Nephron (organoid): Measurements from ENCODE around the gene MRTFB.

Experiments used
- H3K27ac Mint-ChIP-seq, 3 experiments: 2 replicates each; pipeline ENCODE4 v1.8.0; 2020; ENCODE audit warnings: mixed read lengths in 3 of 3, mild to moderate bottlenecking in 2 of 3, moderate library complexity in 1 of 3
- H3K27me3 Mint-ChIP-seq: 2 replicates; pipeline ENCODE4 v1.8.0; 2021; ENCODE audit warnings: low read depth, mild to moderate bottlenecking, moderate library complexity, mixed read lengths
- H3K36me3 Mint-ChIP-seq: 2 replicates; pipeline ENCODE4 v1.8.0; 2020; ENCODE audit warnings: low read depth, mixed read lengths
- H3K4me1 Mint-ChIP-seq: 2 replicates; pipeline ENCODE4 v1.8.0; 2020; ENCODE audit warnings: mixed read lengths
- H3K4me3 Mint-ChIP-seq, 3 experiments: 2 replicates each; pipeline ENCODE4 v1.8.0; 2020; ENCODE audit warnings: mild to moderate bottlenecking in 3 of 3, mixed read lengths in 3 of 3, moderate library complexity in 2 of 3
- H3K9me3 Mint-ChIP-seq: 2 replicates; pipeline ENCODE4 v1.8.0; 2020; ENCODE audit warnings: mixed read lengths
- TF ChIP-seq, protein P1 (sequence below), 3 experiments: fragments of 200-600 bp; sonication (generic); IDR thresholded peaks; one replicate each; pipeline ENCODE4 v1.5.0; 2021; ENCODE audit warnings: antibody characterized with exemption in 3 of 3; ENCODE audit not compliant: unreplicated experiment in 3 of 3

The MRTFB gene

DNA sequence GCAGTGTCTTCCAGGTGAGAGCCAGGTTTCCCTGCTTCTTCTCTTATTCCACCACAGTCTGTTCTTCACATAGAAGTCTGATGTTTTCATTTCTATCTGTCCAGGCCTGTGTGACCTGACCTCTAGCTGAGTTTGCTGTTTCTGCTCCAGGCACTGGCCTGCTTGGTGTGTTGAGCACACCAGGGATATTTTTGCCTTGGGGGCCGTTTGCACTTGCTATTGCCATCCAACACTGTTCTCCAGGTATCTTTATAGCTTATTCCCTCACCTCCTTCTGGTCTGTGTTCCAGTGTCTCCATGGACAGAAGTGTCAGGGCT lies 41.4 kb downstream of the MRTFB start:
- TF ChIP-seq, protein P1, sequence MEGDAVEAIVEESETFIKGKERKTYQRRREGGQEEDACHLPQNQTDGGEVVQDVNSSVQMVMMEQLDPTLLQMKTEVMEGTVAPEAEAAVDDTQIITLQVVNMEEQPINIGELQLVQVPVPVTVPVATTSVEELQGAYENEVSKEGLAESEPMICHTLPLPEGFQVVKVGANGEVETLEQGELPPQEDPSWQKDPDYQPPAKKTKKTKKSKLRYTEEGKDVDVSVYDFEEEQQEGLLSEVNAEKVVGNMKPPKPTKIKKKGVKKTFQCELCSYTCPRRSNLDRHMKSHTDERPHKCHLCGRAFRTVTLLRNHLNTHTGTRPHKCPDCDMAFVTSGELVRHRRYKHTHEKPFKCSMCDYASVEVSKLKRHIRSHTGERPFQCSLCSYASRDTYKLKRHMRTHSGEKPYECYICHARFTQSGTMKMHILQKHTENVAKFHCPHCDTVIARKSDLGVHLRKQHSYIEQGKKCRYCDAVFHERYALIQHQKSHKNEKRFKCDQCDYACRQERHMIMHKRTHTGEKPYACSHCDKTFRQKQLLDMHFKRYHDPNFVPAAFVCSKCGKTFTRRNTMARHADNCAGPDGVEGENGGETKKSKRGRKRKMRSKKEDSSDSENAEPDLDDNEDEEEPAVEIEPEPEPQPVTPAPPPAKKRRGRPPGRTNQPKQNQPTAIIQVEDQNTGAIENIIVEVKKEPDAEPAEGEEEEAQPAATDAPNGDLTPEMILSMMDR (IDR thresholded peaks at IDR 0.05; ENCODE audit: unreplicated experiment in 3 of 3), result no peak
- Mint-ChIP-seq H3K9me3 (no peaks in the 10 kb centered on the region), H3K36me3 (no peaks in the 10 kb centered on the region), H3K27me3 (no peaks in the 10 kb centered on the region), H3K4me3 (no peak overlapping the region), H3K27ac (peak overlapping the region; percentile 28 to 53 (median 40)), H3K4me1 (peaks cover 39% of the 10 kb centered on the region)

DNA sequence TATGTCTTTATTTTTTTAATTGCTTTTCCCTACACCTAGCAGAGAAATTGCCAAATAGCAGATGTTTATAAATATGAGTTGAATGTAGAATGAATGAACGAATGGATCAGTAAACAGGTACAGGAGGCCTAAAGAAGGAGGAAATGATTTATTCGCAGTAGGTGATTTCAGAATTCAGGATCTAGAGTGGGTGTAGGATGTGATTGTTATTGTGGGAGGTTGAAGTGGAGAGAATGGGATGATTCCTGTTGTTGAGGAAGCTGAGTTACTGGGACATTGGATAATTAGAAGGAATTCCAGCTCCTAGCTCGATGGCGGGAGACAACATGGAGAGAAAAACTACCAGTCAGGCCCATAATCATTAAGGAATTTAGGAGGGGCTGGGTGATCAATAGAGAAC lies 42.2 kb downstream of the MRTFB start:
- Mint-ChIP-seq H3K27me3 (no peaks in the 10 kb centered on the region), H3K4me3 (no peak overlapping the region), H3K4me1 (peaks cover 33% of the 10 kb centered on the region), H3K36me3 (no peaks in the 10 kb centered on the region), H3K27ac (no peak overlapping the region), H3K9me3 (no peaks in the 10 kb centered on the region)
- TF ChIP-seq, protein P1 (IDR thresholded peaks at IDR 0.05; ENCODE audit: unreplicated experiment in 3 of 3), result no peak

DNA sequence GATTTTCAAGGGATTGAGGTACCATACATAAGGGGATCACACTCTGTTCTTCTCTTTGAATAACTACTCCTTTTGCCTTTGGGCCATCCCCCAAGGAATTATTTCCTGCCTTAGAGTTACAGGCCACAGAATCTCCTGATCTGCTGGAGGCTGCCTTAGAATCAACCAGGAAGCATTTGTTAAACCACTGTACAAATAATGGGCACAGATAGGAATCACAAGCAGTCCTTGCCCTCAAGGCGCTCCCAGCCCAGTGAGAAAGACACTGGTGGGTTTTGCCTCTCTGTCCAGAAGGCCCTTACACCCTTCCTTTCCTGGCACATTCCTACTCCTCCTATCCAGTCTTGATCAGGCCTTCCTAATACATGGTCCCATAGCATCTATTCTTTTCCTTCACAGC lies 45.9 kb downstream of the MRTFB start:
- TF ChIP-seq, protein P1 (IDR thresholded peaks at IDR 0.05; ENCODE audit: unreplicated experiment in 3 of 3), result no peak
- H3K27ac Mint-ChIP-seq, result no peak overlapping the region
- no peak overlapping the region for H3K4me3 Mint-ChIP-seq
- peaks cover 14% of the 10 kb centered on the region for H3K36me3 Mint-ChIP-seq
- peaks cover 6% of the 10 kb centered on the region for H3K4me1 Mint-ChIP-seq
- H3K9me3 Mint-ChIP-seq, result peaks cover 5% of the 10 kb centered on the region
- H3K27me3 Mint-ChIP-seq, result no peaks in the 10 kb centered on the region

DNA sequence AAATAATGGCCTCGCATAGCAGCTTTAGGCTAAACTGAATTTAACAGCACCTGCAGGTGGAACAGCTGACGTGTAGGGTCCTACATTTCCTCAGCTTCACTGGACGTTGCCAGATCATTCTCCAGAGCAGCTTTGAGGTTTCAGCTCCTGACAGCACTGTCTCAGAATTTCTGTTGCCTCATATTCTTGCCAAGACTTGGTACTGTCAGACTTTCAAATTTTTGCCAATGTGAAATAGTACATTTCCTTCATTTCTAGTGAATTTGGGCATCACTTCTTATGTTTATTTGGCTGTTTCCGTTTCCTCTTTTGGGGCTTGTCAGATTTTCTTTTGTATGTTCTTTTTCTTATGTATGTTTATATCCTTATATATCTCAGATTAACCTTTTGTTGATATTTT lies 48.7 kb downstream of the MRTFB start:
- H3K27ac Mint-ChIP-seq, result no peak overlapping the region
- H3K9me3 Mint-ChIP-seq, result peaks cover 5% of the 10 kb centered on the region
- H3K4me1 Mint-ChIP-seq, result peaks cover 4% of the 10 kb centered on the region
- no peak overlapping the region for H3K4me3 Mint-ChIP-seq
- TF ChIP-seq, protein P1 (IDR thresholded peaks at IDR 0.05; ENCODE audit: unreplicated experiment in 3 of 3), result no peak
- no peaks in the 10 kb centered on the region for H3K27me3 Mint-ChIP-seq
- peaks cover 18% of the 10 kb centered on the region for H3K36me3 Mint-ChIP-seq

DNA sequence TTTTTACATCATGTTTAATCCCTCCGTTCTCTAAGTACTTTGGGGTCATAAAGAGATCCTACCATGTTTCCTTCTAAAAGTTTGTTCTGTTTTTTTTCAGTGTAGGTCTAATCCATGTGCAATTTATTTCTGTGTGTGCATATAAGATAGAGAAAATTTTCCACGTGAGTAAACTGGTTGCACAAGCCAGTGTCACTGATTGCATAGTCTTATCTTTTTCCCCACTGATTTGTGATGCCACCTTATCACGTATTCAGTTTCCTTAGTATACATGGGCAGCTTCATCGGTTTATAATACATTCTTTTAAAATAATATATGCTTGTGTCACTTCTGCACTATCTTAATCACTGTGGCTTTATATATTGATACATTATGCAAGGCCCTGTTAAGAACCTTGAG lies 49.2 kb downstream of the MRTFB start:
- peaks cover 18% of the 10 kb centered on the region for H3K36me3 Mint-ChIP-seq
- no peak overlapping the region for H3K27ac Mint-ChIP-seq
- H3K9me3 Mint-ChIP-seq, result peaks cover 5% of the 10 kb centered on the region
- TF ChIP-seq, protein P1 (IDR thresholded peaks at IDR 0.05; ENCODE audit: unreplicated experiment in 3 of 3), result no peak
- peaks cover 10% of the 10 kb centered on the region for H3K4me1 Mint-ChIP-seq
- H3K27me3 Mint-ChIP-seq, result no peaks in the 10 kb centered on the region
- no peak overlapping the region for H3K4me3 Mint-ChIP-seq

DNA sequence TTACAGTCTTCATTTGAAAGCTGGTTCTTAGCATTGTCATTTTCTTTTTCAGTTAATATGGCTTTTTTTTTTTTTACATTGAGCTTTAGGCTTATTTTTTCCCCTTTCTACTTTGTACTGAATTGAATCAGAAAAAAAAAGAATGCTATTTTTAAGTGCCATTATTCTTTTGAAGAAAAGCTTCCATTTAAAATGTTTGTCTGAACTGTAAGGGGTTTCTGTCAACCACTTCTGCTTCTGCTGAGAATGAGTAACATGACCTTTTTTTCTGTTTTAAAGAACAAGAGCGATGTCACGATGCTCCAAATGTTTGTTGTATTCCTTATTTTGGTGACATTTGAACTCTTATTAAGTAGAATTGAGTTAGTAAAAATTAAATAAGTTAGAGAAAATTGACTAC lies 50.0 kb downstream of the MRTFB start:
- TF ChIP-seq, protein P1 (IDR thresholded peaks at IDR 0.05; ENCODE audit: unreplicated experiment in 3 of 3), result no peak
- H3K4me3 Mint-ChIP-seq, result no peak overlapping the region
- H3K27ac Mint-ChIP-seq, result no peak overlapping the region
- H3K36me3 Mint-ChIP-seq, result peaks cover 18% of the 10 kb centered on the region
- H3K27me3 Mint-ChIP-seq, result no peaks in the 10 kb centered on the region
- H3K4me1 Mint-ChIP-seq, result peaks cover 17% of the 10 kb centered on the region
- peaks cover 5% of the 10 kb centered on the region for H3K9me3 Mint-ChIP-seq
